Measurements from ENCODE around the gene NKAIN2.
"Not testable (repeated sequence)": the region's sequence is repeated elsewhere in the genome, so short reads cannot be mapped to it uniquely, and the experiment has no call there.

The NKAIN2 gene

DNA sequence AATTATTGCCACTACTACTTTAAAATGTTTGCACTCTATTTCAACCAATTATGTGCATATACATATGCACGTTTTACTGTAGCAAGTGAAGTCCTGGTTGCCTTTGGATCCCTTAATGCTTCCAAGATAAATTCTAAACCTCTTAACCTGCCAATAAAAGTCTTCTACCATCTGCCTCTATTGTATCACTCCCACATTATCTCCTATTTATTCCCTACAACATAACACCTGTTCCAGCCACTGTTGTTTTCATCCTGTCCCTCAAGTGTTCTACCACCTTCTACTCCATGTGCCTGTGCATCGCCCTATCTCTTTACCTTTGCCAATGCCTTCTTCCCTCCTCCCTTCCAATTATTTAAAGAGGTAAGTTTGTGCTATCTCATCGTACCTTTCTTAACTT lies 659.6 kb downstream of the NKAIN2 start:
- WGBS (ENCODE audit: extremely low coverage, insufficient coverage, insufficient read length) = no CpG with 5 or more reads among the region's 3 CpGs
- no peak for DNase-seq
- no peak overlapping the region for H3K9ac ChIP-seq (ENCODE audit: low read length)

DNA sequence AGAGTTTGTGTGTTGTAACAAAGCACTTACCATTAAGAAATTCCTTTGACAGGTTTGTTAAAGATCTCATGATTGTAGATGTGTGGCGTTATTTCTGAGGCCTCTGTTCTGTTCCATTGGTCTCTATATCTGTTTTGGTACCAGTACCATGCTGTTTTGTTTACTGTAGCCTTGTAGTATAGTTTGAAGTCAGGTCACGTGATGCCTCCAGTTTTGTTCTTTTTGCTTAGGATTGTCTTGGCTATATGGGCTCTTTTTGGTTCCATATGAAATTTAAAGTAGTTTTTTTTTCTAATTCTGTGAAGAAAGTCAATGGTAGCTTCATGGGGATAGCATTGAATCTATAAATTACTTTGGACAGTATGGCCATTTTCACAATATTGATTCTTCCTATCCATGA lies 660.9 kb downstream of the NKAIN2 start:
- H2BK5ac ChIP-seq (ENCODE audit: low read depth, low read length, poor library complexity); H3K4ac ChIP-seq (ENCODE audit: low read depth, low read length); H3K36me3 ChIP-seq (ENCODE audit: control insufficient read depth in 1 of 2, insufficient read depth in 2 of 2, low read length in 2 of 2); H3K23ac ChIP-seq (ENCODE audit: low read length); H2BK120ac ChIP-seq (ENCODE audit: insufficient read depth, low read length, poor library complexity); H3K9me3 ChIP-seq (ENCODE audit: insufficient read depth, low read depth, low read length); H3K27ac ChIP-seq (ENCODE audit: low read depth, low read length); H3K4me1 ChIP-seq (ENCODE audit: control insufficient read depth in 1 of 2, insufficient read depth in 2 of 2, low read length in 2 of 2); H3K79me1 ChIP-seq (ENCODE audit: low read length); H3K27me3 ChIP-seq (ENCODE audit: insufficient read depth, low read length); DNase-seq; H3K9ac ChIP-seq (ENCODE audit: low read length); H3K18ac ChIP-seq (ENCODE audit: low read length); H3K4me2 ChIP-seq (ENCODE audit: low read length); H2AFZ ChIP-seq (ENCODE audit: insufficient read depth, low read length, poor library complexity); H3K79me2 ChIP-seq (ENCODE audit: control insufficient read depth, insufficient read depth, low read length, poor library complexity); H2AK5ac ChIP-seq (ENCODE audit: low read length); H3K14ac ChIP-seq (ENCODE audit: low read length); H3K4me3 ChIP-seq (ENCODE audit: low read depth, low read length); H4K12ac ChIP-seq (ENCODE audit: low read depth, low read length); H2BK12ac ChIP-seq (ENCODE audit: low read length); H4K91ac ChIP-seq (ENCODE audit: low read depth, low read length); H4K8ac ChIP-seq (ENCODE audit: low read depth, low read length): not testable (repeated sequence)
- WGBS (ENCODE audit: extremely low coverage, insufficient coverage, insufficient read length) = no CpG with 5 or more reads among the region's 2 CpGs

More for the DNA sequence above, 659.6 kb downstream of the NKAIN2 start:
- H2BK5ac ChIP-seq (ENCODE audit: low read depth, low read length, poor library complexity) = no peak overlapping the region
- H3K9me3 ChIP-seq (ENCODE audit: insufficient read depth, low read depth, low read length) = no peaks in the 10 kb centered on the region
- H2BK12ac ChIP-seq (ENCODE audit: low read length) = no peak overlapping the region
- no peak overlapping the region for H4K12ac ChIP-seq (ENCODE audit: low read depth, low read length)
- no peak overlapping the region for H3K14ac ChIP-seq (ENCODE audit: low read length)
- H3K27me3 ChIP-seq (ENCODE audit: insufficient read depth, low read length) = no peaks in the 10 kb centered on the region
- H3K23ac ChIP-seq (ENCODE audit: low read length) = no peak overlapping the region
- no peak overlapping the region for H3K18ac ChIP-seq (ENCODE audit: low read length)
- H4K91ac ChIP-seq (ENCODE audit: low read depth, low read length) = no peak overlapping the region
- no peak overlapping the region for H4K8ac ChIP-seq (ENCODE audit: low read depth, low read length)
- no peak overlapping the region for H3K4me3 ChIP-seq (ENCODE audit: low read depth, low read length)
- no peak overlapping the region for H2BK120ac ChIP-seq (ENCODE audit: insufficient read depth, low read length, poor library complexity)
- no peaks in the 10 kb centered on the region for H3K36me3 ChIP-seq (ENCODE audit: control insufficient read depth in 1 of 2, insufficient read depth in 2 of 2, low read length in 2 of 2)
- no peaks in the 10 kb centered on the region for H3K79me1 ChIP-seq (ENCODE audit: low read length)
- H3K79me2 ChIP-seq (ENCODE audit: control insufficient read depth, insufficient read depth, low read length, poor library complexity) = no peaks in the 10 kb centered on the region
- no peak overlapping the region for H2AFZ ChIP-seq (ENCODE audit: insufficient read depth, low read length, poor library complexity)
- H2AK5ac ChIP-seq (ENCODE audit: low read length) = no peak overlapping the region
- no peak overlapping the region for H3K4me2 ChIP-seq (ENCODE audit: low read length)
- H3K4me1 ChIP-seq (ENCODE audit: control insufficient read depth in 1 of 2, insufficient read depth in 2 of 2, low read length in 2 of 2) = no peaks in the 10 kb centered on the region
- H3K4ac ChIP-seq (ENCODE audit: low read depth, low read length) = no peak overlapping the region
- no peak overlapping the region for H3K27ac ChIP-seq (ENCODE audit: low read depth, low read length)

DNA sequence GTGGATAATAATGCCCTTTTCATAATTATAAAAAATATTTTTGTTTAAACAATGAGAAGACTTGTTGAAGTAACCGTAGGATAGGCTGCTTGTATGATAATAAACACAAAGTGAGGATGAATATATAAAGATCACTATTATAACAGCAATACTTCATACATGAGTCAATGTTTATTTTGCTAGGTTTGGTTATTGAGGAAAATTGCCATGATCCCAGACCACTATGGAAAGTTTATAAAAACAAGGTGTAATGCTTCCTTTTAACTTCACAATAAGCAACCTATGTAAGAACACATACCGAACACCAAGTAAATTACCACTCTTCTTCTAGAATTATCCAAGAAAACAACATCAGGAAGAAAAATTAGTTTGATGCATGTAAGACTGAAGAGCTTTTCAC lies 663.3 kb downstream of the NKAIN2 start:
- Histone ChIP-seq H3K4ac (ENCODE audit: low read depth, low read length) (no peak overlapping the region), H3K27ac (ENCODE audit: low read depth, low read length) (no peak overlapping the region), H3K18ac (ENCODE audit: low read length) (no peak overlapping the region), H2AFZ (ENCODE audit: insufficient read depth, low read length, poor library complexity) (no peak overlapping the region), H3K79me2 (ENCODE audit: control insufficient read depth, insufficient read depth, low read length, poor library complexity) (no peaks in the 10 kb centered on the region), H3K36me3 (ENCODE audit: control insufficient read depth in 1 of 2, insufficient read depth in 2 of 2, low read length in 2 of 2) (no peaks in the 10 kb centered on the region), H3K27me3 (ENCODE audit: insufficient read depth, low read length) (no peaks in the 10 kb centered on the region), H2AK5ac (ENCODE audit: low read length) (no peak overlapping the region), H3K4me2 (ENCODE audit: low read length) (no peak overlapping the region), H3K79me1 (ENCODE audit: low read length) (no peaks in the 10 kb centered on the region), H4K8ac (ENCODE audit: low read depth, low read length) (no peak overlapping the region), H3K9ac (ENCODE audit: low read length) (no peak overlapping the region), H3K14ac (ENCODE audit: low read length) (no peak overlapping the region), H3K9me3 (ENCODE audit: insufficient read depth, low read depth, low read length) (no peaks in the 10 kb centered on the region), H3K4me1 (ENCODE audit: control insufficient read depth in 1 of 2, insufficient read depth in 2 of 2, low read length in 2 of 2) (no peaks in the 10 kb centered on the region), H4K12ac (ENCODE audit: low read depth, low read length) (no peak overlapping the region), H3K23ac (ENCODE audit: low read length) (no peak overlapping the region), H2BK12ac (ENCODE audit: low read length) (no peak overlapping the region), H2BK120ac (ENCODE audit: insufficient read depth, low read length, poor library complexity) (no peak overlapping the region), H3K4me3 (ENCODE audit: low read depth, low read length) (no peak overlapping the region), H4K91ac (ENCODE audit: low read depth, low read length) (no peak overlapping the region), H2BK5ac (ENCODE audit: low read depth, low read length, poor library complexity) (no peak overlapping the region)
- WGBS (ENCODE audit: extremely low coverage, insufficient coverage, insufficient read length) = no CpG with 5 or more reads among the region's 2 CpGs
- no peak for DNase-seq

- no peak overlapping the region for H2BK120ac ChIP-seq (ENCODE audit: insufficient read depth, low read length, poor library complexity)
- no peaks in the 10 kb centered on the region for H3K36me3 ChIP-seq (ENCODE audit: control insufficient read depth in 1 of 2, insufficient read depth in 2 of 2, low read length in 2 of 2)
- H3K27me3 ChIP-seq (ENCODE audit: insufficient read depth, low read length) = no peaks in the 10 kb centered on the region
- H3K14ac ChIP-seq (ENCODE audit: low read length) = no peak overlapping the region
- no peak overlapping the region for H2AK5ac ChIP-seq (ENCODE audit: low read length)
- H2BK12ac ChIP-seq (ENCODE audit: low read length) = no peak overlapping the region
- H3K9ac ChIP-seq (ENCODE audit: low read length) = no peak overlapping the region
- H2AFZ ChIP-seq (ENCODE audit: insufficient read depth, low read length, poor library complexity) = no peak overlapping the region
- H4K91ac ChIP-seq (ENCODE audit: low read depth, low read length) = no peak overlapping the region
- no peaks in the 10 kb centered on the region for H3K4me1 ChIP-seq (ENCODE audit: control insufficient read depth in 1 of 2, insufficient read depth in 2 of 2, low read length in 2 of 2)
- WGBS (ENCODE audit: extremely low coverage, insufficient coverage, insufficient read length) = no CpG with 5 or more reads among the region's 1 CpG
- H3K79me2 ChIP-seq (ENCODE audit: control insufficient read depth, insufficient read depth, low read length, poor library complexity) = no peaks in the 10 kb centered on the region
- no peak overlapping the region for H3K4me3 ChIP-seq (ENCODE audit: low read depth, low read length)
- H3K23ac ChIP-seq (ENCODE audit: low read length) = no peak overlapping the region
- no peak overlapping the region for H4K8ac ChIP-seq (ENCODE audit: low read depth, low read length)
- H3K27ac ChIP-seq (ENCODE audit: low read depth, low read length) = no peak overlapping the region
- H3K4me2 ChIP-seq (ENCODE audit: low read length) = no peak overlapping the region
- H4K12ac ChIP-seq (ENCODE audit: low read depth, low read length) = no peak overlapping the region
- no peaks in the 10 kb centered on the region for H3K9me3 ChIP-seq (ENCODE audit: insufficient read depth, low read depth, low read length)
- H3K4ac ChIP-seq (ENCODE audit: low read depth, low read length) = no peak overlapping the region
- H2BK5ac ChIP-seq (ENCODE audit: low read depth, low read length, poor library complexity) = no peak overlapping the region
- H3K18ac ChIP-seq (ENCODE audit: low read length) = no peak overlapping the region
- no peaks in the 10 kb centered on the region for H3K79me1 ChIP-seq (ENCODE audit: low read length)
- DNase-seq = no peak
These were observed 663.7 kb downstream of the NKAIN2 start for GRCh38 chr6:124467366-124467765.

DNA sequence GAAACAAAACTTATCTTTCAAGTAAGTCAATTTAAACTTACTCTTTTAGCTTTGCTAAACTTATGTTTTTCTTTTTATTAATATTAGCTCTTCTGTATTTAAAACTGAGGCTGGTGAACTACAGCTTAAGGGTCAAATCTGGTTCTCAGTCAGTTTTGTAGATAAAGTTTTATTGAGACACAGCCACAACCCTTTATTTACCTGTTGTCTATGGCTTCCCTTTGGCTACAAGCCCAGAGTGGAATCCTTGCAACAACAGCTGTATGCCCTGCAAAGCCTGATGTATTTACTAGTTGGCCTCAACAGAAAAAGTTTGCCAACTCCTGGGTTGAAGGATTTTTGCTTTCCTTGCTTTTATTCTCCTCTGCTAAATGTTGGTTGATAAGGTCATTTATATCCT lies 667.1 kb downstream of the NKAIN2 start:
- Histone ChIP-seq H3K23ac (ENCODE audit: low read length) (no peak overlapping the region), H2BK120ac (ENCODE audit: insufficient read depth, low read length, poor library complexity) (no peak overlapping the region), H3K9ac (ENCODE audit: low read length) (no peak overlapping the region), H3K18ac (ENCODE audit: low read length) (no peak overlapping the region), H3K14ac (ENCODE audit: low read length) (no peak overlapping the region), H2BK5ac (ENCODE audit: low read depth, low read length, poor library complexity) (no peak overlapping the region), H2AFZ (ENCODE audit: insufficient read depth, low read length, poor library complexity) (no peak overlapping the region), H3K27me3 (ENCODE audit: insufficient read depth, low read length) (no peaks in the 10 kb centered on the region), H3K4me1 (ENCODE audit: control insufficient read depth in 1 of 2, insufficient read depth in 2 of 2, low read length in 2 of 2) (no peaks in the 10 kb centered on the region), H2BK12ac (ENCODE audit: low read length) (no peak overlapping the region), H3K9me3 (ENCODE audit: insufficient read depth, low read depth, low read length) (no peaks in the 10 kb centered on the region), H3K79me2 (ENCODE audit: control insufficient read depth, insufficient read depth, low read length, poor library complexity) (no peaks in the 10 kb centered on the region), H3K36me3 (ENCODE audit: control insufficient read depth in 1 of 2, insufficient read depth in 2 of 2, low read length in 2 of 2) (no peaks in the 10 kb centered on the region), H4K12ac (ENCODE audit: low read depth, low read length) (no peak overlapping the region), H2AK5ac (ENCODE audit: low read length) (no peak overlapping the region), H3K4ac (ENCODE audit: low read depth, low read length) (no peak overlapping the region), H3K4me2 (ENCODE audit: low read length) (no peak overlapping the region), H3K27ac (ENCODE audit: low read depth, low read length) (no peak overlapping the region), H4K91ac (ENCODE audit: low read depth, low read length) (no peak overlapping the region), H4K8ac (ENCODE audit: low read depth, low read length) (no peak overlapping the region), H3K79me1 (ENCODE audit: low read length) (no peaks in the 10 kb centered on the region), H3K4me3 (ENCODE audit: low read depth, low read length) (no peak overlapping the region)
- no peak for DNase-seq
